Upper lobe of left lung (tissue), 4 donors: Measurements from ENCODE around the gene ITCH.

ENCODE experiments used
- CTCF ChIP-seq, 6 experiments: fragments of 450-650 bp in 4 of 6; fragments of 200-600 bp in 2 of 6; sonication (generic) in 2 of 6; IDR thresholded peaks; one replicate each; pipeline ENCODE4 v1.5.1; 2016 to 2019; ENCODE audit warnings: antibody characterized with exemption in 6 of 6
- EP300 ChIP-seq, 4 donors: sonication (generic); formaldehyde crosslinking; IDR thresholded peaks; one replicate each; pipeline ENCODE4 v1.5.1; 2017; ENCODE audit warnings: antibody characterized with exemption in 4 of 4, control low read depth in 2 of 4

GRCh38 chr20:34493646-34494045, 130.6 kb downstream of the ITCH start:
- TF ChIP-seq CTCF (IDR thresholded peaks at IDR 0.05) (no peak), EP300 (IDR thresholded peaks at IDR 0.05) (no peak)
